GM18505 (cell line): ENCODE data around the gene TAP1.
A peak's percentile ranks its signal among the peaks of the same experiment; 100 is the strongest.

Experiments used
- ATAC-seq: cut with Tn5 transposase; IDR thresholded peaks from one replicate; pipeline ENCODE4 v1.9.1; 2021; ENCODE audit not compliant: unreplicated experiment
- POLR2A ChIP-seq: IDR thresholded peaks from 4 replicates; pipeline ENCODE4 v1.6.1; 2011; ENCODE audit warnings: borderline replicate concordance; ENCODE audit not compliant: insufficient read depth, insufficient read length; ENCODE audit errors: extremely low read depth

The TAP1 gene

GRCh38 chr6:32852844-32853540, 512 bp downstream of the TAP1 start:
- TF ChIP-seq POLR2A: no peak
- peak; percentile 13 for ATAC-seq

GRCh38 chr6:32852018-32852843, 1.3 kb downstream of the TAP1 start:
- TF ChIP-seq POLR2A: peak; percentile 7
- no peak for ATAC-seq

GRCh38 chr6:32851025-32851424, 2.5 kb downstream of the TAP1 start:
- no peak for TF ChIP-seq POLR2A
- no peak for ATAC-seq

GRCh38 chr6:32849126-32849525, 4.4 kb downstream of the TAP1 start:
- no peak for TF ChIP-seq POLR2A
- no peak for ATAC-seq

GRCh38 chr6:32847795-32848194, 5.7 kb downstream of the TAP1 start:
- peak; percentile 13 for TF ChIP-seq POLR2A
- no peak for ATAC-seq

- ATAC-seq: no peak
- TF ChIP-seq POLR2A: no peak
Observed at GRCh38 chr6:32847004-32847403, 6.5 kb downstream of the TAP1 start.

GRCh38 chr6:32845384-32845884, 8.1 kb downstream of the TAP1 start:
- ATAC-seq: no peak
- TF ChIP-seq POLR2A: peak; percentile 76

- ATAC-seq: no peak
- TF ChIP-seq POLR2A: peak; percentile 84
Observed at GRCh38 chr6:32844839-32845383, 8.6 kb downstream of the TAP1 start.

- TF ChIP-seq POLR2A: peak; percentile 96
- ATAC-seq: peak; percentile 66
Observed at GRCh38 chr6:32843979-32844838, 9.3 kb downstream of the TAP1 start, which contains the start of gene PSMB8. Gene PSMB8, minus strand, starts transcription at chr6:32844047. Its CDS starts 51 bp downstream, at chr6:32843996.

- ATAC-seq: no peak
- no peak for TF ChIP-seq POLR2A
Observed at GRCh38 chr6:32843331-32843978, 10.0 kb downstream of the TAP1 start.

GRCh38 chr6:32842690-32843089, 10.8 kb downstream of the TAP1 start:
- ATAC-seq: no peak
- TF ChIP-seq POLR2A: no peak

- no peak for TF ChIP-seq POLR2A
- no peak for ATAC-seq
Observed at GRCh38 chr6:32842021-32842650, 11.4 kb downstream of the TAP1 start.
